GM21515 (cell line): Measurements from ENCODE around the gene CHIC2.

Experiments
- ATAC-seq: cut with Tn5 transposase; IDR thresholded peaks from one replicate; pipeline ENCODE4 v1.9.1; 2021; ENCODE audit not compliant: unreplicated experiment

Gene CHIC2

DNA sequence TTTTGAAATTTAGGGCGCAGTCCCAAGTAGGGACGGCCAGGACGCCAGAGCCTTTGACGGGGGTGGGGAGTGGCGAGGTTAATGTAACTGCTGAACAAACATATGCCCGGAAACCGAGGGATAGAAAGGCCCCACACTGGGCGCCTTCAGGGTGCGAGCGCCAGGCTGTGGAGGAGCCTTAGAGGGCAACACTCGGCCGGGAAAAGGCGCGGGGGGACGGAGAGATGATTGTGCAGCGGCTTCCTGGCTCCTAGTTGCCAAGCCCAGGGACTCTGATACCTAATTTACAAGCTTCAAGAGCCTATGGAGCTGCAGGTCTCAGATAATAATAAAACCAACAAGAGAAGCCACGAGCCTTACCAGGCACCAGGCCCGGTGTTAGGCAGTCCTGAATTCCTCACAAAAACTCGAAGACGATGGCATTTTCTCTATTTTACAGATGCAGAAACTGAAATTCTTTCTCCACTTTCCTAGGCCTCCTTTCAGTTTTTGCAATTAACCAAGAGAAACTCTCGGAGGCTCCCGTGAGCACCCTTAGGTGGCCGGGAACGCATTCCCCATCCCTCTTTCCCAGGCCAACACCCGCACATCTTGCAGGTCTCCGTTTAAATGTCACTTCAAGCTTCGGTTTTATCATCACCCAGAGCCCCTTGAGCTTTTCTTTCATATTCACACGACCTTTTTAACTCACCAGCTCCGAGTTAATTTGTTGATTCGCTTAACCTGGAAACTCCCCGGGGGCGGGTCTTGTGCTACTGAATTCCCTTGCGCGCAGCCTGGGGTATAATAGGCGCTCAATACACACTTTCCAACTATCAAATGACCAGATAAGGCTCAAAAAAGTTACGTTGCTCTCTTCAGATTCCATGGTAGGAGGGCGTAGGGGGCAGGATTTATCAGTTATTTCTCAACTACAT lies 29.2 kb upstream of the CHIC2 start:
- no peak for ATAC-seq

GRCh38 chr4:54092405-54093323 lies 28.3 kb upstream of the CHIC2 start:
- ATAC-seq: no peak

DNA sequence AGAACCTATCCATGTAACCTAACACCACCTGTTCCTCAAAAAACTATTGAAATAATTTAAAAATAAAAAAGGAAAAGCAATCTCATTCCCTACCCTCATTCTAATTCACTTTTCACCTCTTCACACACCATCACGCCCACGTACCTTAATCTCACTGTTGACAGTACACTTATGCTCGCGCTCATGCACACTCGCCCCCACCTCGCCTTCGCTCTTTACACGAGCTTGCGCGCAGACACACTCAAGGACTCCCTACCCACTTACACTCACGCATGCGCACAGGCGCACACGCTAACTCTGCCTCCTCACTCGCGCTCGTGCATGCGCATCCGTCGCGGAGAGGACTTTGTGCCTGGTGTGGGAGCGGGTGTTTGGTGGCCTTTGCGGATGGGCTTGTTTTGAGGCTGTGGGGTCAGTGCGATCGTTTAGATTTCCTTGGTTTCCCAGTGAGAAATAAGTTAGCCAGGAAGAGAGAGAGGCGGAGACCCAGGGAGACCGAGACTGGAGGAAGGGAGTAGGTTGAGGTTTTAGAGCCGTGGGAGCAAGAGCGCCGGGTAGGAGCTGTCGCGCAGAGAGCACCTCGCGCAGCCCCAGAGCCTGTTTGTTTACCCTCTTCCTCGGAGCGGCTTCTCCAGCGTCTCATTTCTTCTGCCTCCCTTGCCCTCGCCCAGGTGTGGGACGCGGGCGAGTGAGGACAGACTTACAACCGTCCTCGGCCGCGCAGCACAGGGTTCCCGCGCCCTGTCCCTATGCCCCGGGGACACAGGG lies 27.4 kb upstream of the CHIC2 start:
- ATAC-seq: peak; percentile 73

GRCh38 chr4:54090804-54091623 lies 26.6 kb upstream of the CHIC2 start:
- peak; percentile 63 for ATAC-seq

GRCh38 chr4:54090404-54090803 lies 26.0 kb upstream of the CHIC2 start:
- no peak for ATAC-seq

DNA sequence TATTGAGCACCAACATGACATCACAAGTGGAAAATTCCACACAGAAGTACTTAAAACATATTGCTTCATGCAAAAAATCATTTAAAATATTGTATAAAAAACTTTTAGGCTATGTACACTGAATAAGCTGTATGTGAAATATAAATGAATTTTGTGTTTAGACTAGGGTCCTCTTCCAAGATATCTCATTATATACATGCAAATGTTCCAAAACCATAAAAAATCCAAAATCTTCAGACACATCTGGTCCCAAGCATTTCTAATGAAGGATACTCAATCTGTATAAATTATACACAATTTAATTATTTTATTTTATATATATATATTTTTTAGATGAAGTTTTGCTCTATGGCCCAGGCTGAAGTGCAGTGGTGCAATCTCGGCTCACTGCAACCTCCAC lies 25.5 kb upstream of the CHIC2 start:
- ATAC-seq: no peak

DNA sequence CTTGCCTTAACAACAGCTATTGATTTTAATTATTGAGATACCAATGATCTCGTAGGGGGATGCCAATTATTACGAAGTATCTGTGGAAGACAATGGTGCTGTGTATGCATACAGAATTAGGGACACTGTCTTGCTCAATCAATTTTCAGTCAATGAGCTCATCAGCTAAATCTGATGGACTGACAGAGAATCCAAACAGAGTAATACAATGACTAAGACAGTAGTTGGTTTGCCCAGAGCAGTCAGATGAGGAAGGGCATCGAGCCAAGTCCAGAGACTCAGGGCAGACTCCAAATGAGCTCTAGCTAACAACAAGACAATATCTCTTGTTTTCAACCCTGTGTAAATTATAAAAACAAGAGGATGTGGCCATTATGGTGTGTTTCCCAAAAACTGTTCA lies 20.9 kb upstream of the CHIC2 start:
- no peak for ATAC-seq

- ATAC-seq: no peak
Measured at GRCh38 chr4:54082168-54082567, 17.8 kb upstream of the CHIC2 start.

DNA sequence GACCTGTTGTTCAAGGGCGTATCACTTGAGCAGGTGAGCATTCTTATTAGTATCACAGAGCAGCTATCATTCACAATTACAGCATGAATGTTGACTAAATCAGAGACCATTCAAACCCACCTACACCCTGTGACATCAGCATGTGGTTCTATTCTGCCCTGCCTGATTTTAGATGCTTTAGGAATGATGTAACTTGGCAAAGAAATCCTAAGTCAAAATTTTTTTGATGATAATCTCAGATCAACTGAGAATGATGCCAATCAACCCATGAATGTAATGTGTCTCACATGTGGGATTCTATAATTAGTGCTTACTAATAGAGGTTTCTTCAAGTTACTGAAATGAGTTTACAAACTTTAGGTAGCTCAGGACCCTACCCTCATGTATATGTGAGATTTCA lies 13.4 kb upstream of the CHIC2 start:
- ATAC-seq: no peak

- no peak for ATAC-seq
Measured at GRCh38 chr4:54076673-54077072, 12.3 kb upstream of the CHIC2 start.

GRCh38 chr4:54074381-54074780 lies 10.0 kb upstream of the CHIC2 start:
- ATAC-seq: no peak

GRCh38 chr4:54073271-54073880 lies 9.0 kb upstream of the CHIC2 start:
- ATAC-seq: no peak

DNA sequence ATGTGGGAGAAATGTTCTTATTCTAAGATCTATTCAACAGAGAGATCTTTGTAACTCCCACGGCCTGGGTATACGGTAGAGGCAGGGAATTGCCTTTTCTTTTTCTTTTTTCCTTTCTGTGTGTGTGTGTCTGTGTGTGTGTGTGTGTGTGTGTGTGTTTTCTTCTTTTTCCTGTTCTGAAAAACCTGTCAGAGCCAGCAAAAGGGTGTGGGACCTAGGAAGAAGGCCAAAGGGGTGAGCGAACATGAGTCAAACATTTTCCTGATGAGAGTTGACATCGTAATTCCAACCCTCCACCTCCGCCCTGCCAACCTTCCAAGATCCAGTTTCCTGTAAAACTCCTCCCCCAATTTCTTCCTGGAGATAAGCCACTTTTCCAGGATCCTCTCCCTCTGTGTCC lies 2.8 kb upstream of the CHIC2 start:
- ATAC-seq: no peak

GRCh38 chr4:54066718-54067129 lies 2.3 kb upstream of the CHIC2 start:
- no peak for ATAC-seq

DNA sequence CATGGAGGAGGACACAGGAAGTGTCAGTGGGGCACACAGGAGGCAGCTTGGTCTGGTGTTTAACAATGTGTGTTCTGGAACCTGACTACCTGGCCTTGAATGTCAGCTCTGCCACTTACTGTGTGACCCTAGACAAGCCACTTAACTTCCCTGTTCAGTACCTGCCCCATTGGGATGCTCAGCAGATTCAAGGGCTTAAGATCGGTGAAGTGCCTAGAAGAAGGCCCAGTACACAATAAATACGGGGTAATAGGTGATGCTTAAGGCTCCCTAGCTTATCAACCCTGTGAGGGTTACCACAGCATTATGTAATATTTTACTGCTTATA lies 1.6 kb upstream of the CHIC2 start:
- no peak for ATAC-seq

DNA sequence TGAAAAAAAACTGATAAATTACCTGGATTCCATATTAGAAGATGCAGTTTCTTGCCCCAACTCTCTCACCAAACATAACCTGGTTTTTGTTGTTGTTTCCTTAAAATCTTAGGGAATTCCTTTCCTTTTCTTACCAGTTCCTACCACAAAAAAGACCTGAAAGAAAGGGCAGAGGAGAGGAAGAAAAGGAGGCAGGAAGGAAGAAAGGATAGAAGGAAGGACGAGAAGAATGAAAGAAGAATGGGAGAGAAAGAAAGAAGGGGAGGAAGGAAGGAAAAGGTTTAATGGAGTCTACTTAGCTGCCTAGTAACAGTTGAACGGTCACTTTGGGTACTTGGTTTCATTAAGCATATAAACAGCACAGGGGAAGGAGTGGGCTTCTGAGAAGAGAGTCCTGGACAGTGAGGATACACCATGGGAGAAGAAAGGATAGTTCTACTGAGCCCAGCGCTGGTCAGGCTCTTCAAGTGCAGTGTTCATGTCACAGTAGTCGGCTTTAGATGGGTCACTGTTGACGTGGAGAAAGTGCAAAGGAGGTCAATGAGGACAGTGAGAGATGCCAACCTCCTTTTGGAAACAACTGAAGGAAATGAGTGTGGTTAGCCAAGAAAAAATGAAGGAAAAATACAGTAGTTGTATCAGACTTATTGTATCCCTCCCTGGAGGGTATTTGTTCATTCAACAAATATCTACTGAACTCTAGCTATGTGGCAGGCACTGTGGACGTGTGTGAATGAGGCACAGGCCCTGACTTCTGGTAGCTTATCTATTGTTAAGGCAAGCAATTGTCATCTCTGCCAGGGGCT lies 1.1 kb upstream of the CHIC2 start:
- no peak for ATAC-seq

GRCh38 chr4:54063737-54064316 lies 578 bp downstream of the CHIC2 start:
- peak; percentile 24 for ATAC-seq

GRCh38 chr4:54063229-54063628 lies 1.2 kb downstream of the CHIC2 start:
- no peak for ATAC-seq

DNA sequence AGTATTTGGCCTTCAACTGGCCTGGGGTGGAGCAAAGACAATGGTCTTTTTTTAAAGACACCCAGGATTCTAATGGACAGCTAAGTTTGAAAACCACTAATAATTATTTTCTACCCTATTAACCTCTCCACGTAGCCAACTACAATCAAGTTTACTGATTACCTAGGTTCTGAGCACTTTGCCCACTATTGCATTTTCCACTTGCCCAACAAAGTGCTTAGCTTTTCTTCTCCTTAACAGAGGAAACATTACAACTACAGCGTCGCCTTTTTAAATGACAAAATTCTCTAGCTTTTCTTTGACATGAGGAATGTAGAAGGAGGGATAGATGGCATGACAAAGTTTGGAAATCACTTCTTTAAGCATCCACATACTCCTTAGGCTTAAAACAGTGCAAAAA lies 2.0 kb downstream of the CHIC2 start:
- no peak for ATAC-seq
